Stimulated activated CD8-positive, alpha-beta memory T cell treated with anti-CD3 and anti-CD28 coated beads, Interleukin-2, amount 100 ng/mL, for 1 hour (primary cell): Measurements from ENCODE around the gene RASGRP3.
A peak's percentile ranks its signal among the peaks of the same experiment; 100 is the strongest.
"Not testable (repeated sequence)": the region's sequence is repeated elsewhere in the genome, so short reads cannot be mapped to it uniquely, and the experiment has no call there.

Experiments
- DNase-seq, 2 donors: peaks; one replicate each; pipeline ENCODE4 v3.0.0-alpha.2; 2020; ENCODE audit warnings: low read depth in 2 of 2

Gene RASGRP3

GRCh38 chr2:33457556-33458247, 18.7 kb upstream of the RASGRP3 start:
- DNase-seq, result no peak

GRCh38 chr2:33458248-33458819, 18.1 kb upstream of the RASGRP3 start:
- DNase-seq, result no peak

- no peak for DNase-seq
These were observed 16.7 kb upstream of the RASGRP3 start for GRCh38 chr2:33459745-33460144.

GRCh38 chr2:33462512-33462911, 13.9 kb upstream of the RASGRP3 start:
- DNase-seq, result not testable (repeated sequence)

GRCh38 chr2:33467413-33467812, 9.0 kb upstream of the RASGRP3 start:
- DNase-seq, result no peak

- DNase-seq, result no peak
These were observed 7.2 kb upstream of the RASGRP3 start for GRCh38 chr2:33469238-33469637.

GRCh38 chr2:33475224-33476130, 972 bp upstream of the RASGRP3 start:
- peak; percentile 48 to 61 for DNase-seq

- DNase-seq, result no peak
These were observed 343 bp downstream of the RASGRP3 start for GRCh38 chr2:33476793-33477190.

GRCh38 chr2:33477473-33478468, 1.3 kb downstream of the RASGRP3 start:
- DNase-seq, result no peak

GRCh38 chr2:33478968-33479731, 2.7 kb downstream of the RASGRP3 start:
- DNase-seq, result no peak

- no peak for DNase-seq
These were observed 6.1 kb downstream of the RASGRP3 start for GRCh38 chr2:33482518-33482917.

GRCh38 chr2:33484042-33484621, 7.7 kb downstream of the RASGRP3 start:
- DNase-seq, result no peak

GRCh38 chr2:33485051-33485450, 8.6 kb downstream of the RASGRP3 start:
- no peak for DNase-seq

GRCh38 chr2:33486544-33486943, 10.1 kb downstream of the RASGRP3 start:
- no peak for DNase-seq

- no peak for DNase-seq
These were observed 11.8 kb downstream of the RASGRP3 start for GRCh38 chr2:33488178-33488690.

GRCh38 chr2:33488715-33489540, 12.5 kb downstream of the RASGRP3 start:
- DNase-seq, result no peak

GRCh38 chr2:33489835-33490431, 13.5 kb downstream of the RASGRP3 start:
- DNase-seq, result no peak

- DNase-seq, result no peak
These were observed 15.1 kb downstream of the RASGRP3 start for GRCh38 chr2:33491441-33492084.
